Ishikawa (cell line): ENCODE data around the gene SF3B1.

Experiments
- CEBPB ChIP-seq: IDR thresholded peaks from 2 replicates; pipeline ENCODE4 v1.6.1; 2012
- CREB1 ChIP-seq: IDR thresholded peaks from 2 replicates; pipeline ENCODE4 v1.6.1; 2012; ENCODE audit warnings: low read depth
- EGR1 ChIP-seq: IDR thresholded peaks from 2 replicates; pipeline ENCODE4 v1.6.1; 2012
- EP300 ChIP-seq: IDR thresholded peaks from 2 replicates; pipeline ENCODE4 v1.6.1; 2012; ENCODE audit warnings: borderline replicate concordance
- FOXM1 ChIP-seq: IDR thresholded peaks from 2 replicates; pipeline ENCODE4 v1.6.1; 2012; ENCODE audit warnings: low read depth, borderline replicate concordance
- MAX ChIP-seq: IDR thresholded peaks from 2 replicates; pipeline ENCODE4 v1.6.1; 2012
- NFIC ChIP-seq: IDR thresholded peaks from 2 replicates; pipeline ENCODE4 v1.6.1; 2012
- RAD21 ChIP-seq: IDR thresholded peaks from 2 replicates; pipeline ENCODE4 v1.6.1; 2012; ENCODE audit warnings: low read depth
- REST ChIP-seq: IDR thresholded peaks from 2 replicates; pipeline ENCODE4 v1.6.1; 2012; ENCODE audit warnings: low read depth, mild to moderate bottlenecking
- TAF1 ChIP-seq: IDR thresholded peaks from 2 replicates; pipeline ENCODE4 v1.6.1; 2012; ENCODE audit warnings: low read depth, mild to moderate bottlenecking
- TCF12 ChIP-seq: IDR thresholded peaks from 2 replicates; pipeline ENCODE4 v1.6.1; 2012; ENCODE audit warnings: low read depth
- TEAD4 ChIP-seq: IDR thresholded peaks from 2 replicates; pipeline ENCODE4 v1.6.1; 2012
- USF1 ChIP-seq: IDR thresholded peaks from 2 replicates; pipeline ENCODE4 v1.6.1; 2012
- YY1 ChIP-seq: IDR thresholded peaks from 2 replicates; pipeline ENCODE4 v1.6.1; 2012; ENCODE audit warnings: low read depth
- ZBTB7A ChIP-seq: IDR thresholded peaks from 2 replicates; pipeline ENCODE4 v1.6.1; 2012; ENCODE audit warnings: low read depth

Gene SF3B1

GRCh38 chr2:197472166-197472565 lies 37.3 kb upstream of the SF3B1 start:
- no peak for TF ChIP-seq USF1
- no peak for TF ChIP-seq RAD21

- TF ChIP-seq NFIC (no peak), CEBPB (no peak), TCF12 (no peak), MAX (no peak), EGR1 (no peak), USF1 (no peak), TAF1 (no peak), TEAD4 (no peak)
Observed at GRCh38 chr2:197464175-197464574, 29.3 kb upstream of the SF3B1 start.

- TF ChIP-seq YY1 = no peak
- no peak for TF ChIP-seq MAX
- TF ChIP-seq TAF1 = no peak
- TF ChIP-seq EP300 = no peak
- no peak for TF ChIP-seq TCF12
- no peak for TF ChIP-seq NFIC
- TF ChIP-seq CEBPB = no peak
- TF ChIP-seq FOXM1 = no peak
Observed at GRCh38 chr2:197461057-197461456, 26.2 kb upstream of the SF3B1 start.

GRCh38 chr2:197460649-197461048 lies 25.8 kb upstream of the SF3B1 start:
- no peak for TF ChIP-seq MAX
- TF ChIP-seq REST = no peak
- no peak for TF ChIP-seq RAD21

- TF ChIP-seq REST = no peak
- TF ChIP-seq EP300 = no peak
- no peak for TF ChIP-seq ZBTB7A
- no peak for TF ChIP-seq USF1
- no peak for TF ChIP-seq TEAD4
- TF ChIP-seq NFIC = no peak
- TF ChIP-seq MAX = no peak
- TF ChIP-seq FOXM1 = no peak
- no peak for TF ChIP-seq TCF12
- no peak for TF ChIP-seq YY1
- no peak for TF ChIP-seq EGR1
Observed at GRCh38 chr2:197455428-197455827, 20.6 kb upstream of the SF3B1 start.

GRCh38 chr2:197454923-197455322 lies 20.1 kb upstream of the SF3B1 start:
- TF ChIP-seq RAD21 (no peak), REST (no peak), FOXM1 (no peak), TEAD4 (no peak), ZBTB7A (no peak), TCF12 (no peak), CREB1 (no peak), YY1 (no peak), MAX (no peak), EP300 (no peak), NFIC (no peak), TAF1 (no peak), EGR1 (no peak), CEBPB (no peak), USF1 (no peak)
